Kidney epithelial cell (primary cell): ENCODE results near the gene RTEL1. TPM values are rescaled to one million over a fixed set of nuclear protein-coding genes. Genes with fewer than 3 reads are reported as not detected.

Experiments used
- DNase-seq: peaks from one replicate; pipeline ENCODE4 v3.0.0-alpha.2; 2010; ENCODE audit warnings: low read depth
- H3K27me3 ChIP-seq: 2 replicates; pipeline ENCODE4 v1.6.0; 2011; ENCODE audit warnings: low read length; ENCODE audit not compliant: control insufficient read depth, insufficient read depth
- H3K36me3 ChIP-seq: 2 replicates; pipeline ENCODE4 v1.5.1; 2011; ENCODE audit warnings: low read length; ENCODE audit not compliant: control insufficient read depth, insufficient read depth
- H3K4me3 ChIP-seq: 2 replicates; pipeline ENCODE4 v1.5.1; 2011; ENCODE audit warnings: low read depth, mild to moderate bottlenecking, control low read depth, low read length
- total RNA-seq: library from RNA; depleted of rRNA; stranded (reverse); fragments of >200 nt; gene quantifications from 2 replicates; pipeline ENCODE4 v1.2.3, GENCODE V29; 2015
- TF ChIP-seq, protein P1 (sequence below): IDR thresholded peaks from 2 replicates; pipeline ENCODE4 v1.5.1; 2011; ENCODE audit warnings: mild to moderate bottlenecking, moderate library complexity, low read length, control low read depth, inconsistent platforms; ENCODE audit not compliant: insufficient read depth, poor library complexity, severe bottlenecking

RTEL1 gene
- total RNA-seq, 1 donor from 2014 or later = 30.7 TPM

DNA sequence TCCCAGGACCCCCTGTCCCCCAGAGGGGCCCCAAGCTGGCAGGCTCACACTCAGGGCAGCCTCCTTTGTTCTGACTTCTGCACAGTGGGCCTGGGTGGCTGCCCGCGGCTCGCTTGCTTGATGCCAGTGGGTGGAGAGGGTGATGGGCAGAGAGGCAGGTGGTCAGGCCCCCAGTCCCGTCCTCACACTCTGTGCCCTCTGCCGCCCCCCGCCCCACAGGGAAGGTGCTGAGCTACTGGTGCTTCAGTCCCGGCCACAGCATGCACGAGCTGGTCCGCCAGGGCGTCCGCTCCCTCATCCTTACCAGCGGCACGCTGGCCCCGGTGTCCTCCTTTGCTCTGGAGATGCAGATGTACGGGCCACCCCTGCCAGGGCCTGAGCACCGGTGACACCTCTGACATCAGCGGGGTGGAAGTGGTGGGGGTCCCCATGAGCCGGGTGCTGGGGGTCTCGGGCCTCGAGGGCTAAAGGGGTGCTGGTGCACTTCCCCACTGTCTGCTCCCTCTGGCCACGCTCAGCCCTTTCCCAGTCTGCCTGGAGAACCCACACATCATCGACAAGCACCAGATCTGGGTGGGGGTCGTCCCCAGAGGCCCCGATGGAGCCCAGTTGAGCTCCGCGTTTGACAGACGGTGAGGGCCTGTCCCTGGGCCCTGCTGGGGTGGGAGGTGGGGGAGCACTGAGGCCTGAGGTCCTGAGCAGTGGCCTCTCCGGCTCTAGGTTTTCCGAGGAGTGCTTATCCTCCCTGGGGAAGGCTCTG is 29.5 kb downstream of the RTEL1 start:
- DNase-seq = no peak
- TF ChIP-seq, protein P1, sequence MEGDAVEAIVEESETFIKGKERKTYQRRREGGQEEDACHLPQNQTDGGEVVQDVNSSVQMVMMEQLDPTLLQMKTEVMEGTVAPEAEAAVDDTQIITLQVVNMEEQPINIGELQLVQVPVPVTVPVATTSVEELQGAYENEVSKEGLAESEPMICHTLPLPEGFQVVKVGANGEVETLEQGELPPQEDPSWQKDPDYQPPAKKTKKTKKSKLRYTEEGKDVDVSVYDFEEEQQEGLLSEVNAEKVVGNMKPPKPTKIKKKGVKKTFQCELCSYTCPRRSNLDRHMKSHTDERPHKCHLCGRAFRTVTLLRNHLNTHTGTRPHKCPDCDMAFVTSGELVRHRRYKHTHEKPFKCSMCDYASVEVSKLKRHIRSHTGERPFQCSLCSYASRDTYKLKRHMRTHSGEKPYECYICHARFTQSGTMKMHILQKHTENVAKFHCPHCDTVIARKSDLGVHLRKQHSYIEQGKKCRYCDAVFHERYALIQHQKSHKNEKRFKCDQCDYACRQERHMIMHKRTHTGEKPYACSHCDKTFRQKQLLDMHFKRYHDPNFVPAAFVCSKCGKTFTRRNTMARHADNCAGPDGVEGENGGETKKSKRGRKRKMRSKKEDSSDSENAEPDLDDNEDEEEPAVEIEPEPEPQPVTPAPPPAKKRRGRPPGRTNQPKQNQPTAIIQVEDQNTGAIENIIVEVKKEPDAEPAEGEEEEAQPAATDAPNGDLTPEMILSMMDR = no peak
- no peaks in the 10 kb centered on the region for H3K27me3 ChIP-seq
- H3K36me3 ChIP-seq = no peaks in the 10 kb centered on the region
- H3K4me3 ChIP-seq = no peak overlapping the region

DNA sequence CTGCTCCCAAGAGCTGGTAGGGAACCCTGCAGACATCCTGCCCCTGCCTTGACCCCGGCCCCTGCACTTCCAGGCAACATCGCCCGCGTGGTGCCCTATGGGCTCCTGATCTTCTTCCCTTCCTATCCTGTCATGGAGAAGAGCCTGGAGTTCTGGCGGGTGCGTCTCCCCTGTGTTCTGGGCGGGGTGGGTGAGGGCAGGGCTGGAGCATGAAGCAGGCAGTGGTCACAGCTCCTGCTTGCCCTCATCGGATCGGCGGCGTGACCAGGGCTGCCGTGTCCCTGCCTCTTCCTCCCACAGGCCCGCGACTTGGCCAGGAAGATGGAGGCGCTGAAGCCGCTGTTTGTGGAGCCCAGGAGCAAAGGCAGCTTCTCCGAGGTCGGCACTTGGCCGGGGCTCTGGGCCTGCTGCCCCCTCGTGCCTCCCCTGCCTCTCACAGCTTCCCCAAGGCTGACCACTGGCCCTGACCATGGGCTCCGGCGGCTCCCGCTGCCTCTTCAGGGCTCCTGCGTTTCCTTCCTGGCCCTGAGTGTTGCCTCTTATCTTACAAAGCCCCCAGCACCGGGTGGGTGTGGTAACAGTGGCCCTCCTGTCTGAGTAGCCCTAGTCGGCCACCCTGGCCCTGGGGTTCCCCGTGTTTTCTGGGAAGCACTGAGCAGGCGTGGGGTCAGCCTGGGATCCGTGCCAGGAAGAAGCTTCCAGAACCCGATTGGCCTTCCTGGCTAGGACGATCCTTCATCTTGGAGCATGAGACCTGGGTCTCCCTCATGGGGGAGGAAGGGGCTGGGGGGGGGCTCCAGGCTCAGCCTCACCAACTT is 30.3 kb downstream of the RTEL1 start:
- DNase-seq = no peak
- TF ChIP-seq, protein P1 = no peak
- H3K4me3 ChIP-seq = no peak overlapping the region
- no peaks in the 10 kb centered on the region for H3K27me3 ChIP-seq
- no peaks in the 10 kb centered on the region for H3K36me3 ChIP-seq

DNA sequence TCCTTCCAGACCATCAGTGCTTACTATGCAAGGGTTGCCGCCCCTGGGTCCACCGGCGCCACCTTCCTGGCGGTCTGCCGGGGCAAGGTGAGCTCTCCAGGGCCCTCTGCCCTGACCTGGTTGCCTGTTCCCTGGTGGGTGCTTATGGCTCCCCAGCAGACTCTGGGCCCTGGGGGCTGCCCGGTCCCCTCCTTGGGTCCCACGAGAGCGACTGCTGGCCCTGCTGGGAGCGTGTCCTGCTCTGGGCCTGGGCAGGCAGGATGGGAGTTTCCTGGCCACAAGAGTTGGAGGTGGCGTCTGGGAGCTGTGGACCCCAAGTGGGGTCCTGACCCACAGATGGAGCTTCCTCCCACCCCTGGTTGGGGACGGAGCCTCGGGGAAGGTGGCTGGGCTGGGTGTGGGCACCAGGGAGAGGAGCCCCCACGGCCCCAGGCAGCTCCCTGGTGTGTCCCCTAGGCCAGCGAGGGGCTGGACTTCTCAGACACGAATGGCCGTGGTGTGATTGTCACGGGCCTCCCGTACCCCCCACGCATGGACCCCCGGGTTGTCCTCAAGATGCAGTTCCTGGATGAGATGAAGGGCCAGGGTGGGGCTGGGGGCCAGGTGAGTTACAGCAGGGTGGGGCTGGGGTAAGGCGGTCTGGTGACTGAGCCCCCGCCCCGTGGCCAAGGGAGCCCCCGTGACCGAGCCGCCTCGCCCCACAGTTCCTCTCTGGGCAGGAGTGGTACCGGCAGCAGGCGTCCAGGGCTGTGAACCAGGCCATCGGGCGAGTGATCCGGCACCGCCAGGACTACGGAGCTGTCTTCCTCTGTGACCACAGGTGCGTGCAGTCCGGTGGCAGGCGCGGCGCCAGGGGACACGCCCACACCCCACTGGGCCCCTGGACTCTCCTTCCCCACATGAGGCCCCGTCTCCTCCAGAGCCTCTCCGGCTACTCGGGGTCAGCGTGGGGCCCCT is 31.2 kb downstream of the RTEL1 start:
- H3K36me3 ChIP-seq = no peaks in the 10 kb centered on the region
- H3K27me3 ChIP-seq = no peaks in the 10 kb centered on the region
- TF ChIP-seq, protein P1 = no peak
- no peak for DNase-seq
- no peak overlapping the region for H3K4me3 ChIP-seq

DNA sequence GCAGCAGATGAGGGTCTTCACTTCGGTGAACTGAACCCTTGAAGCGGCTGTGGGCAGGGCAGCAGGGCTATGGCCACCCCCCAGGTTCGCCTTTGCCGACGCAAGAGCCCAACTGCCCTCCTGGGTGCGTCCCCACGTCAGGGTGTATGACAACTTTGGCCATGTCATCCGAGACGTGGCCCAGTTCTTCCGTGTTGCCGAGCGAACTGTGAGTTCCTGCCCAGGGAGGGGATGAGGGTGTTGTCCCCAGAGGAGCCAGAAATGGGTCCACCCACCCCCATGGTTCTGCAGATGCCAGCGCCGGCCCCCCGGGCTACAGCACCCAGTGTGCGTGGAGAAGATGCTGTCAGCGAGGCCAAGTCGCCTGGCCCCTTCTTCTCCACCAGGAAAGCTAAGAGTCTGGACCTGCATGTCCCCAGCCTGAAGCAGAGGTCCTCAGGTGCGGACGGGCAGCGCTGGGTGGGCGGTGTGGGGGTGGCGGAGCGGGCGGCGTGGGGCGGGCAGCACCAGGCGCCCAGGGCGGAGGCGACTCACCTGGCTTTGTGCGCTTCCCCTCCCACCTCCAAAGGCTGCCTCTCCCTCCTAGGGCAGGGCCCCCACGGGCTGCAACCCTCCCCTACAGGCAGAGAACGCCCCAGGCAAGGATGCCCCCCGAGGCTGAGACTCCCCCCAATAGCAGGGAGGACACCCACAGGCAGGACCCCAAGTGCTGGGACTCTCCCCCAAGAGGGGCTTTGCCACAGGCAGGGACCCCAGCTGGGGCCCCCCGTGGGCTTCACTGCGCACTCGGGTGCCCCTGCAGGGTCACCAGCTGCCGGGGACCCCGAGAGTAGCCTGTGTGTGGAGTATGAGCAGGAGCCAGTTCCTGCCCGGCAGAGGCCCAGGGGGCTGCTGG is 32.1 kb downstream of the RTEL1 start:
- Histone ChIP-seq H3K36me3 (no peaks in the 10 kb centered on the region), H3K27me3 (no peaks in the 10 kb centered on the region), H3K4me3 (no peak overlapping the region)
- TF ChIP-seq, protein P1 = no peak
- DNase-seq = no peak
